Breast epithelium (tissue), 3 donors: ENCODE results near the gene NBDY.

ENCODE experiments used
- POLR2A ChIP-seq: fragments of 450-650 bp; IDR thresholded peaks from one replicate; pipeline ENCODE4 v1.6.1; 2016; ENCODE audit warnings: antibody characterized with exemption, mild to moderate bottlenecking, moderate library complexity
- POLR2AphosphoS5 ChIP-seq, 3 donors: sonication (generic); formaldehyde crosslinking; IDR thresholded peaks; one replicate each; pipeline ENCODE4 v1.6.1; 2017; ENCODE audit warnings: antibody characterized with exemption in 3 of 3
- TF ChIP-seq, protein P1 (sequence below), 3 donors: fragments of 450-650 bp; IDR thresholded peaks; one replicate each; pipeline ENCODE4 v1.5.1; 2016 to 2017; ENCODE audit warnings: antibody characterized with exemption in 3 of 3, mild to moderate bottlenecking in 3 of 3, moderate library complexity in 3 of 3

DNA sequence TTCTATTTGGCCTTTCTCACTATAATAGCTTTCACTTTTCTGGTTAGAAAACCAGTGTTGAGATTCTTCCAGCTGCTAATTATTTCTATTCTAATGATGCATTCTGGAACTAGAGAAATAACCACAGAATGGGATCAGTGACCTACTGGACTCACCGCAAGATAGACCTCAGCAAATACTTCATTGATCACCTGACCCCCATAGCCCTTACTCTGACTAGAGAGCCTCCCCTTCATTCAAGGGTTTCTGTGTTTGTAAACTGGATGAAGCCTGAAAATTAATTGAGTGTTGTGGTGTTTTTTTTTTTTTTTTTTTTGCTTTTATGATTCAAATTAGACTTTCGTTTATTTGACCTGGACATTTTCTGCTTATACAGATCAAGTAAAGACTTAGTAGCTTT lies 97.0 kb downstream of the NBDY start:
- TF ChIP-seq, protein P1, sequence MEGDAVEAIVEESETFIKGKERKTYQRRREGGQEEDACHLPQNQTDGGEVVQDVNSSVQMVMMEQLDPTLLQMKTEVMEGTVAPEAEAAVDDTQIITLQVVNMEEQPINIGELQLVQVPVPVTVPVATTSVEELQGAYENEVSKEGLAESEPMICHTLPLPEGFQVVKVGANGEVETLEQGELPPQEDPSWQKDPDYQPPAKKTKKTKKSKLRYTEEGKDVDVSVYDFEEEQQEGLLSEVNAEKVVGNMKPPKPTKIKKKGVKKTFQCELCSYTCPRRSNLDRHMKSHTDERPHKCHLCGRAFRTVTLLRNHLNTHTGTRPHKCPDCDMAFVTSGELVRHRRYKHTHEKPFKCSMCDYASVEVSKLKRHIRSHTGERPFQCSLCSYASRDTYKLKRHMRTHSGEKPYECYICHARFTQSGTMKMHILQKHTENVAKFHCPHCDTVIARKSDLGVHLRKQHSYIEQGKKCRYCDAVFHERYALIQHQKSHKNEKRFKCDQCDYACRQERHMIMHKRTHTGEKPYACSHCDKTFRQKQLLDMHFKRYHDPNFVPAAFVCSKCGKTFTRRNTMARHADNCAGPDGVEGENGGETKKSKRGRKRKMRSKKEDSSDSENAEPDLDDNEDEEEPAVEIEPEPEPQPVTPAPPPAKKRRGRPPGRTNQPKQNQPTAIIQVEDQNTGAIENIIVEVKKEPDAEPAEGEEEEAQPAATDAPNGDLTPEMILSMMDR (IDR thresholded peaks at IDR 0.05): no peak
- TF ChIP-seq POLR2AphosphoS5 (IDR thresholded peaks at IDR 0.05) (no peak), POLR2A (no peak)
